Liver (tissue), 9 donors: ENCODE data around the gene PPP6R1. TPM values are rescaled to one million over a fixed set of nuclear protein-coding genes. Genes with fewer than 3 reads are reported as not detected.

ENCODE experiments used
- DNase-seq: peaks from one replicate; pipeline ENCODE4 v3.0.0-alpha.2; 2017; ENCODE audit warnings: low spot score
- H3K27ac ChIP-seq, 2 donors: one replicate each; pipeline ENCODE4 v1.7.0; 2013; ENCODE audit warnings: inconsistent platforms in 2 of 2, low read length in 2 of 2, control low read depth in 1 of 2, low read depth in 1 of 2, mild to moderate bottlenecking in 1 of 2
- H3K27me3 ChIP-seq, 4 donors: one replicate each; pipeline versions ENCODE4 v1.6.1 to v1.7.0; 2013; ENCODE audit warnings: low read length in 3 of 4, inconsistent platforms in 1 of 4, mild to moderate bottlenecking in 1 of 4, moderate library complexity in 1 of 4; ENCODE audit not compliant: control insufficient read depth in 4 of 4, insufficient read depth in 4 of 4
- H3K36me3 ChIP-seq, 4 donors: one replicate each; pipeline versions ENCODE4 v1.6.1 to v1.7.0; 2013; ENCODE audit warnings: low read length in 3 of 4, mild to moderate bottlenecking in 3 of 4, low read depth in 1 of 4, moderate library complexity in 1 of 4; ENCODE audit not compliant: control insufficient read depth in 4 of 4, insufficient read depth in 3 of 4
- H3K4me1 ChIP-seq, 4 donors: one replicate each; pipeline versions ENCODE4 v1.6.1 to v1.7.0; 2013; ENCODE audit warnings: low read length in 3 of 4, mild to moderate bottlenecking in 3 of 4, moderate library complexity in 1 of 4; ENCODE audit not compliant: control insufficient read depth in 4 of 4, insufficient read depth in 4 of 4
- H3K4me3 ChIP-seq, 3 donors: one replicate each; pipeline versions ENCODE4 v1.6.1 to v1.7.0; 2013; ENCODE audit warnings: low read length in 3 of 3, control low read depth in 1 of 3, low read depth in 1 of 3, mild to moderate bottlenecking in 1 of 3
- H3K9ac ChIP-seq, 2 donors: one replicate each; pipeline ENCODE4 v1.7.0; 2013; ENCODE audit warnings: low read length in 2 of 2, mild to moderate bottlenecking in 2 of 2, moderate library complexity in 2 of 2, control low read depth in 1 of 2, low read depth in 1 of 2
- H3K9me3 ChIP-seq, 4 donors: one replicate each; pipeline versions ENCODE4 v1.6.1 to v1.7.0; 2013; ENCODE audit warnings: low read length in 3 of 4; ENCODE audit not compliant: control insufficient read depth in 4 of 4
- ATF3 ChIP-seq: IDR thresholded peaks from 2 replicates; pipeline ENCODE4 v1.6.1; 2016; ENCODE audit warnings: antibody characterized with exemption
- EGR1 ChIP-seq, 2 donors: IDR thresholded peaks; 2 replicates each; pipeline ENCODE4 v1.6.1; 2016 to 2018; ENCODE audit warnings: antibody characterized with exemption in 2 of 2, low read depth in 2 of 2
- FOXA1 ChIP-seq: IDR thresholded peaks from 2 replicates; pipeline ENCODE4 v1.6.1; 2016; ENCODE audit warnings: antibody characterized with exemption
- FOXA2 ChIP-seq: IDR thresholded peaks from 2 replicates; pipeline ENCODE4 v1.6.1; 2016; ENCODE audit warnings: antibody characterized with exemption
- GABPA ChIP-seq, 2 donors: IDR thresholded peaks in 1 of 2; conservative IDR thresholded peaks in 1 of 2; 2 replicates each; pipeline ENCODE4 v1.6.1; 2016; ENCODE audit warnings: antibody characterized with exemption in 2 of 2, mild to moderate bottlenecking in 1 of 2, moderate library complexity in 1 of 2
- JUND ChIP-seq, 2 donors: IDR thresholded peaks; 2 replicates each; pipeline ENCODE4 v1.6.1; 2016; ENCODE audit warnings: antibody characterized with exemption in 2 of 2
- NR2F2 ChIP-seq: IDR thresholded peaks from 2 replicates; pipeline ENCODE4 v1.6.1; 2016; ENCODE audit warnings: antibody characterized with exemption
- RXRA ChIP-seq, 2 donors: IDR thresholded peaks; 2 replicates each; pipeline ENCODE4 v1.6.1; 2017 to 2018; ENCODE audit warnings: antibody characterized with exemption in 2 of 2, mild to moderate bottlenecking in 1 of 2
- SP1 ChIP-seq: IDR thresholded peaks from 2 replicates; pipeline ENCODE4 v1.6.1; 2018; ENCODE audit warnings: antibody characterized with exemption, mild to moderate bottlenecking
- TAF1 ChIP-seq: conservative IDR thresholded peaks from 2 replicates; pipeline ENCODE4 v1.6.1; 2016; ENCODE audit warnings: antibody characterized with exemption, mild to moderate bottlenecking
- YY1 ChIP-seq: IDR thresholded peaks from 2 replicates; pipeline ENCODE4 v1.6.1; 2016; ENCODE audit warnings: antibody characterized with exemption, mild to moderate bottlenecking
- ZBTB33 ChIP-seq: IDR thresholded peaks from 2 replicates; pipeline ENCODE4 v1.6.1; 2016; ENCODE audit warnings: antibody characterized with exemption
- WGBS: extraction: QIAGEN DNeasy Blood & Tissue Kit; methylation state at CpG from one replicate; pipeline ENCODE4 v1.1.7; 2013; 5-methylcytosine and 5-hydroxymethylcytosine counted together
- polyA plus RNA-seq, 2 donors: library from polyadenylated mRNA; stranded (reverse) in 1 of 2; unstranded in 1 of 2; fragments of 200-250 nt in 1 of 2; fragments of >200 nt in 1 of 2; fragmentation: Nextera tagmentation in 1 of 2; extraction: Ambion mirVana in 1 of 2; gene quantifications; one replicate each; pipeline versions ENCODE4 v1.2.1 to v1.2.3, GENCODE V29; 2013 to 2015
- total RNA-seq, 2 donors: library from RNA; depleted of rRNA; stranded (reverse); fragments of >200 nt; gene quantifications; one replicate each; pipeline ENCODE4 v1.2.3, GENCODE V29; 2014
- TF ChIP-seq, protein P1 (sequence below): IDR thresholded peaks from 2 replicates; pipeline ENCODE4 v1.6.1; 2016; ENCODE audit warnings: antibody characterized with exemption, mild to moderate bottlenecking
- donor health status: healthy.
- donor health status: healthy.
- donor health status: healthy.
- donor health status: healthy.
- donor health status: healthy.

PPP6R1 gene
- total and polyA plus RNA-seq, 4 donors: 5.5 to 40.1 (median 22.5) TPM

DNA sequence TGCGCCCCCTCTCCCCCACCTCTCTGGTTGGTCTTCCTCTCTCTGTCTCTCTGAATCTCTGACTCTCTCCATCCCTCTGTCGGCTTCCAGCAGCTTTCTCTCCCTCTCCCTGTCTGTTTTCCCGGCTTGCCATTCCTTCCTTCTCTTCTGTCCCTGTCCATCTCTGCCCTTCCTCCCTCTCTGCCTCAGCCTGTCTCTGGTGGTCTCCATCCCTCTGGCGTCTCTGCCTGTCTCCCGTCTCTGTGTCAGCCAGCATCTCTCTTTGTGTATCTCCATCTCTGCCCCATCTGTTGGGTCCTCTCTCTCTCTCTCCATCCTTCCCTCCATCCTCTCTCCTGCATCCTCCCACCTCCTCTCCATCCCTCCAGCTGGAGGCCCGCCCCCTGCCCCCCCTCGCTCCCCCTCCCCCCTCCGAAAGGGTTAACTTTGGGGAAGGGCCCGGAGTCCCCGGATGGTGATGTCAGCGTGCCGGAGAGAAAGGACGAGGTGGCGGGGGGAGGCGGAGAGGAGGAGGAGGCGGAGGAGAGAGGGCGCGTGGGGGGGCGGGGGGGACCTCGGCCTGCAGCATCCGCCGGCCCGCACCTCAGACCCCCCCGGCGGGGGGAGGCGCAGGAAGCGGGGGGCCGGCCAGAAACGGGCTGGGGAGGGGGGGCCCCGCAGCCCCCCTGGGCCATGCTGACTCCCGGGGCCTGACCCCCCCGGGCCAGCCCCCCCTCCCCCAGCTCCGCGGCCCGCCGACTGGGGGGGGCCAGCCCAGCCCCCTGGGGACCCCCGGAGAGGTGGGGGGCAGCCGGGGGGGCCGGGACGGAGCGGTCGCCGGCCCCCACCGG is 24.9 kb upstream of the PPP6R1 start, which contains the start of gene BRSK1:
BRSK1 (plus strand) TSS at position 450 of the 830 bp plus-strand sequence. CDS start 446 bp downstream, outside the sequence.
- peaks cover 7 to 15% (median 10%) of the 10 kb centered on the region in 4 donors for H3K4me1 ChIP-seq
- no peaks in the 10 kb centered on the region for H3K9me3 ChIP-seq
- TF ChIP-seq ATF3 (no peak), EGR1 (IDR thresholded peaks at IDR 0.05; ENCODE audit: low read depth in 2 of 2) (no peak), GABPA (IDR thresholded peaks at IDR 0.05 in 1 of 2, conservative IDR thresholded peaks at IDR 0.05 in 1 of 2) (no peak), TAF1 (no peak), ZBTB33 (no peak), FOXA1 (no peak), FOXA2 (no peak), NR2F2 (no peak), JUND (IDR thresholded peaks at IDR 0.05) (no peak), SP1 (no peak)
- no peak for DNase-seq
- no peaks in the 10 kb centered on the region for H3K27me3 ChIP-seq
- 7% methylated on average over 43 of the region's 44 CpGs for WGBS
- H3K27ac ChIP-seq: no peak within 1 kb of the TSS
- H3K36me3 ChIP-seq: no peaks in the 10 kb centered on the region
- no peak within 1 kb of the TSS for H3K9ac ChIP-seq
- H3K4me3 ChIP-seq: no peak within 1 kb of the TSS

DNA sequence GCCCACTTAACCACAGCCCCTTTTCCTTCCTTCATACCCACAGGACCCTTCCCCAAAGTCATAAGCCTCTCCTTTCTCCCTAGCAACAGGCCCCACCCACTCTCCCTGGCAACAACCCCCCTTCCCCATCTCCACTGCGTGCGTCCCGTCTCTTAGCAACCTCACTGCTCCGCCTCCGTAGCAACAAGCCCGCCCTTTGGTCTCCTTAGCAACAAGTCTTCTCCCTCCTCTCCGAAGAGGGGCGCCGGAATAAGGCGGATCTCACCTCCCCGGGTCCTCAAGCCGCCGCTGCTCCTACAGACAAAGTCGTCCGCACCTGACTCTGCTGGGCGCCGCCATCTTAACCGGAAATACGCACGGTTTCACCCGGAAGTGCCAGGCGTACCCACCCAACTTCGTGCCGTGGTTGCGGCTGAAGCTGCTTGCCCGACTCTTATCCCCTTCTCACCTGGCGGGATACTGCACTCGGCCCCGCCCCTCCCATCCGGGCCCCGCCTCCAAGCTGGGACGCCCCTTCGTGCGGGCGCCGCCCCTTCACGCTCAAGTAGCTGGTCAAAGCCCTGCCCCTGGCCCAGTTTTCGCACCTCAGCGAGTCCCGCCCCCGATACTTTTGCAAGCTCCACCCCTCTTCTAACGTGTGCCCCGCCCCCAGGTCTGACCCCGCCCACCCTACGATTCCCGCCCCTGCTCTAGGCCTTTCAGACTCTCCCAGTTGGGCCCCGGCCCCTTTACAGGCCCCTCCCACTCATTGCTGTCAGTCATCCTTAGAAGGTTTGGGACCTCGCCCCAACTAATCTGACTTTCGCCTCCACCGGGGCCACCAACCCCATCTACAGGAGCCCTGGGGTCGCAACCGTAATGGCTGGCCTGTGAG is 21.2 kb upstream of the PPP6R1 start, which contains the start of gene HSPBP1:
HSPBP1 (minus strand) TSS at position 341 of the 874 bp plus-strand sequence. CDS start 502 bp downstream, outside the sequence.
- peaks cover 7 to 15% (median 10%) of the 10 kb centered on the region in 4 donors for H3K4me1 ChIP-seq

More for the DNA sequence above, 21.2 kb upstream of the PPP6R1 start, which contains the start of gene HSPBP1:
- H3K27ac ChIP-seq: peak within 1 kb of the TSS; percentile 79 to 85
- TF ChIP-seq ZBTB33 (no peak), SP1 (peak; percentile 66), NR2F2 (peak; percentile 9), ATF3 (no peak), RXRA (IDR thresholded peaks at IDR 0.05) (peak; percentile 30 to 33), YY1 (peak; percentile 99), FOXA1 (peak; percentile 28), GABPA (IDR thresholded peaks at IDR 0.05 in 1 of 2, conservative IDR thresholded peaks at IDR 0.05 in 1 of 2) (peak; percentile 94 to 98)
- TF ChIP-seq, protein P1, sequence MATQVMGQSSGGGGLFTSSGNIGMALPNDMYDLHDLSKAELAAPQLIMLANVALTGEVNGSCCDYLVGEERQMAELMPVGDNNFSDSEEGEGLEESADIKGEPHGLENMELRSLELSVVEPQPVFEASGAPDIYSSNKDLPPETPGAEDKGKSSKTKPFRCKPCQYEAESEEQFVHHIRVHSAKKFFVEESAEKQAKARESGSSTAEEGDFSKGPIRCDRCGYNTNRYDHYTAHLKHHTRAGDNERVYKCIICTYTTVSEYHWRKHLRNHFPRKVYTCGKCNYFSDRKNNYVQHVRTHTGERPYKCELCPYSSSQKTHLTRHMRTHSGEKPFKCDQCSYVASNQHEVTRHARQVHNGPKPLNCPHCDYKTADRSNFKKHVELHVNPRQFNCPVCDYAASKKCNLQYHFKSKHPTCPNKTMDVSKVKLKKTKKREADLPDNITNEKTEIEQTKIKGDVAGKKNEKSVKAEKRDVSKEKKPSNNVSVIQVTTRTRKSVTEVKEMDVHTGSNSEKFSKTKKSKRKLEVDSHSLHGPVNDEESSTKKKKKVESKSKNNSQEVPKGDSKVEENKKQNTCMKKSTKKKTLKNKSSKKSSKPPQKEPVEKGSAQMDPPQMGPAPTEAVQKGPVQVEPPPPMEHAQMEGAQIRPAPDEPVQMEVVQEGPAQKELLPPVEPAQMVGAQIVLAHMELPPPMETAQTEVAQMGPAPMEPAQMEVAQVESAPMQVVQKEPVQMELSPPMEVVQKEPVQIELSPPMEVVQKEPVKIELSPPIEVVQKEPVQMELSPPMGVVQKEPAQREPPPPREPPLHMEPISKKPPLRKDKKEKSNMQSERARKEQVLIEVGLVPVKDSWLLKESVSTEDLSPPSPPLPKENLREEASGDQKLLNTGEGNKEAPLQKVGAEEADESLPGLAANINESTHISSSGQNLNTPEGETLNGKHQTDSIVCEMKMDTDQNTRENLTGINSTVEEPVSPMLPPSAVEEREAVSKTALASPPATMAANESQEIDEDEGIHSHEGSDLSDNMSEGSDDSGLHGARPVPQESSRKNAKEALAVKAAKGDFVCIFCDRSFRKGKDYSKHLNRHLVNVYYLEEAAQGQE: peak; percentile 77
- H3K36me3 ChIP-seq: peaks cover 0 to 15% (median 3%) of the 10 kb centered on the region in 4 donors
- H3K9me3 ChIP-seq: no peaks in the 10 kb centered on the region
- no peaks in the 10 kb centered on the region for H3K27me3 ChIP-seq
- H3K4me3 ChIP-seq: peak within 1 kb of the TSS; percentile 93 to 99 (median 99)
- H3K9ac ChIP-seq: peak within 1 kb of the TSS in 1 of 2 donors; percentile 49
- 6% methylated on average over 52 of the region's 52 CpGs for WGBS
- peak; percentile 92 for DNase-seq
